Measurements from ENCODE around the gene MMRN1. TPM values are rescaled to one million over a fixed set of nuclear protein-coding genes. Genes with fewer than 3 reads are reported as not detected.

The MMRN1 gene
- total RNA-seq, 2 donors from 2014 or later = 7.3 to 17.8 TPM

- ATAC-seq (ENCODE audit: insufficient number of reproducible peaks, low FRiP score, low read depth) = no peak
- H3K27me3 ChIP-seq (replicated peaks; ENCODE audit: insufficient read depth) = no peaks in the 10 kb centered on the region
- DNase-seq (ENCODE audit: low spot score) = no peak
- H3K4me3 ChIP-seq = no peak overlapping the region
- H3K36me3 ChIP-seq = no peaks in the 10 kb centered on the region
- no peak overlapping the region for H3K27ac ChIP-seq
- H3K4me1 ChIP-seq (ENCODE audit: control insufficient read depth in 1 of 2, low read depth in 2 of 2) = no peaks in the 10 kb centered on the region
- no peaks in the 10 kb centered on the region for H3K9me3 ChIP-seq
- no peak for TF ChIP-seq CTCF (IDR thresholded peaks at IDR 0.05)
These were observed 48.2 kb downstream of the MMRN1 start for GRCh38 chr4:89942811-89943210.

DNA sequence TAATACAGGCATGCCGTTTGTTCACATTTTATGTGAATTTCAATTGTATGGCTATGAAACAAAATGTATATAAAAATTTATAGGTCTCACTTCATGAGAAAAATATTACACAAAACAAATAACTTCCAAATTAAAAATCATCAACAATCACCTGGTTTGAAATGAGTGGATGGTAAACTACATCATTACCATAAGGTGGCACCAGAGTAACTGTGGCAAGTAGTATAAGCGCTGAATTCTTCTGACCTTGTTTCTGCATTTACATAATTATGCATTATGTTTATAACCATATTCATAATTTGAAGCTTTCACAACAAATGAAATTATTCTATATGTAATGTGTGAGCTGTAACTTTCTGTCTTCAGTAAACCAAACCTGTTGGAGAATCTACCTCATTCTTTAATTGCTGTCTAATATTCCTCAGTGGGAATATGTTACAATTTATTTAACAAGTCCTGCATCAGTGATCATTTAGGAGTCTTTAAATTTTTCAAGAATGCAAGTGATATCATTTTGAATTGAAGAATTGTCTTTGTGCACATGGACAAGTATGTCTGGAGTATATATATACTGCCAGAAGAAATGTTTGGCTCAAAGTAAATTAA, 55.2 kb downstream of the MMRN1 start:
- Histone ChIP-seq H3K27me3 (replicated peaks; ENCODE audit: insufficient read depth) (no peaks in the 10 kb centered on the region), H3K9me3 (no peaks in the 10 kb centered on the region), H3K4me1 (ENCODE audit: control insufficient read depth in 1 of 2, low read depth in 2 of 2) (no peaks in the 10 kb centered on the region), H3K27ac (no peak overlapping the region), H3K4me3 (no peak overlapping the region), H3K36me3 (no peaks in the 10 kb centered on the region)
- TF ChIP-seq CTCF (IDR thresholded peaks at IDR 0.05) = no peak
- DNase-seq (ENCODE audit: low spot score) (no peak), ATAC-seq (ENCODE audit: insufficient number of reproducible peaks, low FRiP score, low read depth) (no peak)

DNA sequence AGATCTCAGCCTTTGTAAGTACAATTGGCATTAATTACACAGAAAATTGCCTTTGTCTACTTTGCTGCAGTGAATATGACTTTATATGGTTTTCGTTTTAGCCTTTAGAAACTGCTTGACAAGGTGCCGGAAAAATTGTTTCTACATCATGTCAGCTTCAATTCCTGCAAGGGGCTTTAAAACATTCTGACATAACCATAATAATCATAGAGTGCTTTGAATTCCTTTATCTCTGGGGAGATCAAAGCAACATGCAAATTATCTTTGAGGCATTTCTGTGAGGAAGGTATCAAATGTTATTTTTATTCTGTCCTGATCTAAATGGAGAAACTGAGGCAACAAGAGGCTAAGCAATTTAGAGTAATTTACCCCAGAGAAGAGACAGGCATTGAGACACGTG, 57.8 kb downstream of the MMRN1 start:
- ATAC-seq (ENCODE audit: insufficient number of reproducible peaks, low FRiP score, low read depth) (no peak), DNase-seq (ENCODE audit: low spot score) (no peak)
- Histone ChIP-seq H3K4me3 (no peak overlapping the region), H3K36me3 (no peaks in the 10 kb centered on the region), H3K27ac (no peak overlapping the region), H3K9me3 (no peaks in the 10 kb centered on the region), H3K4me1 (ENCODE audit: control insufficient read depth in 1 of 2, low read depth in 2 of 2) (no peaks in the 10 kb centered on the region), H3K27me3 (replicated peaks; ENCODE audit: insufficient read depth) (no peaks in the 10 kb centered on the region)
- no peak for TF ChIP-seq CTCF (IDR thresholded peaks at IDR 0.05)

DNA sequence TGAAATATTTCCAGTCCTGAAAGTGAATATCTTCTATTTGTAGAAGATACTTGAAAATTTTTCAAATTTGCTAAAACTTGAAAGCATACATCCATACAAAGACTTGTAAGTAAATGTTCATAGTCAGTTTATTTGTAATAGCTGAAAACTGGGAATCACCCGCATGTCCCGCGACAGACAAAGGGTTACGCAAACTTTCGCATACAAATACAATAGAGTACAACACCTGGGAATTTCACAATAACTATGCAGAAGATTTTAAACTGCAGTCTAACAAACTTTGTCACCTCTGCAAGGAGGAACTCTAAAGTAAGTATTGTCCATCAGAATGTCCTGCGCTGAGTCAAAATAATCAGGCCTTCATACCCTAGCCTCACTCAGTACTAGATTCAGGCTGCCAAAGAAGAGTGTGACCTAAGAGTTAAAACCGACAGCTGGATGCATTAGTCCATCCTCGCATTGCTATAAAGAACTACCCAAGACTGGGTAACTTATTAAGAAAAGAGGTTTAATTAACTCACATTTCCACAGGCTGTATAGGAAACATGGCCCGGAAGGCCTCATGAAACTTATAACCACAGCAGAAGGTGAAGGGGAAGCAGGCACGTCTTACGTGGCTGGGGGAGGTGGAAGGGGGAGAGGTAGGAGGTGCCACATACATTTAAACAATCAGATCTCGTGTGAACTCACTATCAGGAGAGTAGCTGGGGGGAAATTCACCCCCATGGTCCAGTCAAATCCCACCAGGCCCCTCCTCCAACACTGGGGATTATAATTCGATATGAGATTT, 60.4 kb downstream of the MMRN1 start:
- Histone ChIP-seq H3K36me3 (no peaks in the 10 kb centered on the region), H3K4me3 (no peak overlapping the region), H3K9me3 (no peaks in the 10 kb centered on the region), H3K27me3 (replicated peaks; ENCODE audit: insufficient read depth) (no peaks in the 10 kb centered on the region), H3K27ac (no peak overlapping the region), H3K4me1 (ENCODE audit: control insufficient read depth in 1 of 2, low read depth in 2 of 2) (no peaks in the 10 kb centered on the region)
- TF ChIP-seq CTCF (IDR thresholded peaks at IDR 0.05) = no peak
- DNase-seq (ENCODE audit: low spot score) = no peak
- no peak for ATAC-seq (ENCODE audit: insufficient number of reproducible peaks, low FRiP score, low read depth)

- no peak overlapping the region for H3K4me3 ChIP-seq
- ATAC-seq (ENCODE audit: insufficient number of reproducible peaks, low FRiP score, low read depth) (no peak), DNase-seq (ENCODE audit: low spot score) (no peak)
- H3K9me3 ChIP-seq = no peaks in the 10 kb centered on the region
- H3K27me3 ChIP-seq (replicated peaks; ENCODE audit: insufficient read depth) = no peaks in the 10 kb centered on the region
- no peaks in the 10 kb centered on the region for H3K36me3 ChIP-seq
- H3K4me1 ChIP-seq (ENCODE audit: control insufficient read depth in 1 of 2, low read depth in 2 of 2) = no peaks in the 10 kb centered on the region
- TF ChIP-seq CTCF (IDR thresholded peaks at IDR 0.05) = no peak
- no peak overlapping the region for H3K27ac ChIP-seq
These were observed 62.6 kb downstream of the MMRN1 start for GRCh38 chr4:89957046-89957926.

Measured in thoracic aorta (tissue), 2 donors.